IMR-90 (cell line): ENCODE measurements around the gene MCM3AP. TPM values are rescaled to one million over a fixed set of nuclear protein-coding genes. Genes with fewer than 3 reads are reported as not detected.

Experiments used
- ATAC-seq: fragments of 200-7000 bp; cut with Tn5 transposase; 2 replicates; pipeline ENCODE4 v1.9.1; 2020; ENCODE audit warnings: low read depth, mild to moderate bottlenecking, moderate library complexity
- BruUV-seq: library from RNA; stranded (reverse); fragments of 400-500 nt; replicated peaks from 2 replicates; lab custom pipeline; 2021; lab: Mats Ljungman, UMichigan
- CTCF ChIA-PET: fragments of 300-600 bp; formaldehyde crosslinking; extraction: SDS; loops from one replicate; lab custom pipeline; 2021; ENCODE audit warnings: antibody characterized with exemption; lab: Yijun Ruan, JAX
- POLR2A ChIA-PET: fragments of 300-600 bp; sonication (Branson Sonifier 250); formaldehyde crosslinking; loops from one replicate; lab custom pipeline; 2022; ENCODE audit warnings: antibody characterized with exemption; ENCODE audit not compliant: unreplicated experiment; lab: Charles Lee
- DNase-seq: peaks from one replicate; pipeline ENCODE4 v3.0.0; 2013
- H2AFZ ChIP-seq: replicated peaks from 2 replicates; pipeline ENCODE3; 2013; ENCODE audit warnings: low read length, mild to moderate bottlenecking; ENCODE audit not compliant: poor library complexity
- H2AK5ac ChIP-seq: 2 replicates; pipeline ENCODE4 v1.6.1; 2013; ENCODE audit warnings: low read depth, low read length, inconsistent platforms
- H2AK9ac ChIP-seq: replicated peaks from 2 replicates; pipeline ENCODE3; 2013; ENCODE audit warnings: mild to moderate bottlenecking, low read depth, low read length, moderate library complexity; ENCODE audit not compliant: poor library complexity
- H2BK120ac ChIP-seq: 2 replicates; pipeline ENCODE4 v1.6.1; 2013; ENCODE audit warnings: low read depth, low read length, inconsistent platforms
- H2BK15ac ChIP-seq: 3 replicates; pipeline ENCODE4 v1.6.1; 2013; ENCODE audit warnings: low read depth, low read length, inconsistent platforms
- H2BK20ac ChIP-seq: 2 replicates; pipeline ENCODE4 v1.6.1; 2013; ENCODE audit warnings: low read depth, mild to moderate bottlenecking, inconsistent platforms, low read length, moderate library complexity
- H2BK5ac ChIP-seq: 2 replicates; pipeline ENCODE4 v1.6.1; 2013; ENCODE audit warnings: mild to moderate bottlenecking, low read depth, low read length, inconsistent platforms; ENCODE audit not compliant: poor library complexity, severe bottlenecking
- H3K14ac ChIP-seq: replicated peaks from 2 replicates; pipeline ENCODE4 v1.6.1; 2013; ENCODE audit warnings: low read depth, low read length, inconsistent platforms
- H3K18ac ChIP-seq: 2 replicates; pipeline ENCODE4 v1.6.1; 2013; ENCODE audit warnings: low read depth, low read length, control low read depth
- H3K23ac ChIP-seq: 2 replicates; pipeline ENCODE4 v1.6.1; 2013; ENCODE audit warnings: low read depth, low read length, inconsistent platforms
- H3K27ac ChIP-seq: 2 replicates; pipeline ENCODE4 v1.5.1; 2013; ENCODE audit warnings: mild to moderate bottlenecking, control low read depth, low read length; ENCODE audit not compliant: insufficient read depth
- H3K27me3 ChIP-seq: 2 replicates; pipeline ENCODE4 v1.6.1; 2013; ENCODE audit warnings: low read length; ENCODE audit not compliant: control insufficient read depth, insufficient read depth
- H3K36me3 ChIP-seq: 2 replicates; pipeline ENCODE4 v1.6.1; 2013; ENCODE audit warnings: low read length, mixed read lengths; ENCODE audit not compliant: control insufficient read depth, insufficient read depth
- H3K4ac ChIP-seq: 2 replicates; pipeline ENCODE4 v1.6.1; 2013; ENCODE audit warnings: low read depth, low read length, inconsistent platforms
- H3K4me1 ChIP-seq: 2 replicates; pipeline ENCODE4 v1.6.1; 2013; ENCODE audit warnings: low read length, mixed read lengths; ENCODE audit not compliant: control insufficient read depth, insufficient read depth
- H3K4me2 ChIP-seq: 2 replicates; pipeline ENCODE4 v1.6.1; 2013; ENCODE audit warnings: low read depth, mild to moderate bottlenecking, control low read depth, low read length, moderate library complexity
- H3K4me3 ChIP-seq: 2 replicates; pipeline ENCODE4 v1.5.1; 2013; ENCODE audit warnings: low read depth, mild to moderate bottlenecking, control low read depth, low read length, moderate library complexity; ENCODE audit not compliant: insufficient read depth
- H3K56ac ChIP-seq: 2 replicates; pipeline ENCODE4 v1.6.1; 2013; ENCODE audit warnings: low read length, inconsistent platforms; ENCODE audit not compliant: insufficient read depth; ENCODE audit errors: extremely low read depth
- H3K79me1 ChIP-seq, 2 experiments: 2 replicates each; pipeline ENCODE4 v1.6.1; 2013; ENCODE audit warnings: low read length in 2 of 2, inconsistent platforms in 1 of 2, low read depth in 1 of 2
- H3K9ac ChIP-seq: 2 replicates; pipeline ENCODE4 v1.6.1; 2013; ENCODE audit warnings: low read depth, low read length, control low read depth
- H3K9me1 ChIP-seq: 2 replicates; pipeline ENCODE4 v1.6.1; 2013; ENCODE audit warnings: low read length, inconsistent platforms; ENCODE audit not compliant: insufficient read depth
- H3K9me3 ChIP-seq: 2 replicates; pipeline ENCODE4 v1.6.1; 2013; ENCODE audit warnings: low read length; ENCODE audit not compliant: control insufficient read depth, insufficient read depth
- H4K20me1 ChIP-seq: 2 replicates; pipeline ENCODE4 v1.6.1; 2013; ENCODE audit warnings: low read length, inconsistent platforms; ENCODE audit not compliant: insufficient read depth
- H4K5ac ChIP-seq: 2 replicates; pipeline ENCODE4 v1.6.1; 2013; ENCODE audit warnings: mild to moderate bottlenecking, low read depth, low read length, control low read depth
- H4K8ac ChIP-seq, 2 experiments: 2 replicates each; pipeline ENCODE4 v1.6.1; 2013; ENCODE audit warnings: low read depth in 2 of 2, low read length in 2 of 2, control low read depth in 1 of 2, inconsistent platforms in 1 of 2
- H4K91ac ChIP-seq: 2 replicates; pipeline ENCODE4 v1.6.1; 2013; ENCODE audit warnings: low read depth, low read length, inconsistent platforms; ENCODE audit not compliant: insufficient read depth
- MXI1 ChIP-seq: IDR thresholded peaks from 2 replicates; pipeline ENCODE4 v1.6.1; 2012; ENCODE audit warnings: low read depth, mild to moderate bottlenecking, low read length, moderate library complexity, borderline replicate concordance
- SMC3 ChIP-seq: fragments of 150-350 bp; IDR thresholded peaks from 2 replicates; pipeline ENCODE4 v1.6.1; 2016; ENCODE audit warnings: low read depth, mild to moderate bottlenecking, antibody characterized with exemption, low read length, moderate library complexity
- WGBS, 2 experiments: methylation state at CpG; one replicate each; pipeline versions ENCODE4 v1.1.5 to v1.1.7; 2013; ENCODE audit warnings: missing lambda C conversion rate in 2 of 2; ENCODE audit not compliant: insufficient read length in 1 of 2; ENCODE audit errors: extremely low coverage in 2 of 2; 5-methylcytosine and 5-hydroxymethylcytosine counted together
- dilution Hi-C: fragments of 300-500 bp; cut with HindIII; formaldehyde crosslinking; loops from one replicate; pipeline ENCODE4 v1.14.3; 2018; ENCODE audit warnings: low sequenced_read_pairs; ENCODE audit not compliant: unreplicated experiment
- in situ Hi-C: fragments of 300-500 bp; cut with MboI; formaldehyde crosslinking; loops from 3 replicates; pipeline ENCODE4 v1.14.3; 2019; ENCODE audit warnings: low sequenced_read_pairs, inconsistent platforms, mixed read lengths
- intact Hi-C: fragments of 100-400 bp; cut with micrococcal nuclease; formaldehyde crosslinking; loops from 2 replicates; pipeline ENCODE4 v1.10.0; 2022
- polyA plus RNA-seq, 3 experiments: library from polyadenylated mRNA; depleted of rRNA; stranded (reverse); fragments of >200 nt; gene quantifications; 2 replicates each; pipeline ENCODE4 v1.2.3, GENCODE V29; 2012; ENCODE audit warnings: low replicate concordance in 1 of 3
- total RNA-seq: library from RNA; depleted of rRNA; stranded (reverse); fragments of >200 nt; gene quantifications from 2 replicates; pipeline ENCODE4 v1.2.3, GENCODE V29; 2012
- TF ChIP-seq, protein P1 (sequence below): conservative IDR thresholded peaks from 2 replicates; pipeline ENCODE4 v1.5.1; 2012; ENCODE audit warnings: mild to moderate bottlenecking, low read depth, low read length, improper control_type of control experiment
- TF ChIP-seq, protein P2 (sequence below): fragments of 150-350 bp; IDR thresholded peaks from 2 replicates; pipeline ENCODE4 v1.6.1; 2016; ENCODE audit warnings: low read depth, mild to moderate bottlenecking, low read length, moderate library complexity, borderline replicate concordance

Gene MCM3AP
- total and polyA plus RNA-seq, 2 of the 4 experiments (the other 2 are of a cell fraction): 46.5 to 63.1 TPM

- H3K4me3 ChIP-seq: peak overlapping the region; percentile 85
- H3K56ac ChIP-seq: peak overlapping the region; percentile 73
- POLR2A ChIA-PET: no interaction called here
- H2BK120ac ChIP-seq: no peak overlapping the region
- WGBS, 2 experiments: 1% methylated on average over 44 of the region's 98 CpGs; no CpG with 5 or more reads in 1 of the 2 experiments
- H3K14ac ChIP-seq: peak overlapping the region; percentile 64
- peak overlapping the region; percentile 71 for H2AK5ac ChIP-seq
- no peaks in the 10 kb centered on the region for H3K27me3 ChIP-seq
- no peak overlapping the region for H4K5ac ChIP-seq
- H3K9ac ChIP-seq: peak overlapping the region; percentile 85
- peaks cover 20 to 60% of the 10 kb centered on the region in 2 experiments for H3K79me1 ChIP-seq
- no peaks in the 10 kb centered on the region for H3K9me3 ChIP-seq
- H2AFZ ChIP-seq: peak overlapping the region; percentile 91
- dilution Hi-C loops (no loop called here), in situ Hi-C loops (no loop called here), intact Hi-C loops (loop anchor here (1.0 to 10.0 kb wide), 2 partner anchors 39 to 350 kb away; partner anchors contain the start of gene MCM3AP)
- no peak overlapping the region for H2BK20ac ChIP-seq
- peaks cover 6% of the 10 kb centered on the region for H3K9me1 ChIP-seq
- H4K20me1 ChIP-seq: peaks cover 13% of the 10 kb centered on the region
- H3K27ac ChIP-seq: peak overlapping the region; percentile 76
- no peak overlapping the region for H3K18ac ChIP-seq
- peak; percentile 5; the same call in 1 of the 2 replicates for TF ChIP-seq SMC3
- peak; percentile 13; the same call in 1 of the 2 replicates for TF ChIP-seq MXI1
- TF ChIP-seq, protein P1, sequence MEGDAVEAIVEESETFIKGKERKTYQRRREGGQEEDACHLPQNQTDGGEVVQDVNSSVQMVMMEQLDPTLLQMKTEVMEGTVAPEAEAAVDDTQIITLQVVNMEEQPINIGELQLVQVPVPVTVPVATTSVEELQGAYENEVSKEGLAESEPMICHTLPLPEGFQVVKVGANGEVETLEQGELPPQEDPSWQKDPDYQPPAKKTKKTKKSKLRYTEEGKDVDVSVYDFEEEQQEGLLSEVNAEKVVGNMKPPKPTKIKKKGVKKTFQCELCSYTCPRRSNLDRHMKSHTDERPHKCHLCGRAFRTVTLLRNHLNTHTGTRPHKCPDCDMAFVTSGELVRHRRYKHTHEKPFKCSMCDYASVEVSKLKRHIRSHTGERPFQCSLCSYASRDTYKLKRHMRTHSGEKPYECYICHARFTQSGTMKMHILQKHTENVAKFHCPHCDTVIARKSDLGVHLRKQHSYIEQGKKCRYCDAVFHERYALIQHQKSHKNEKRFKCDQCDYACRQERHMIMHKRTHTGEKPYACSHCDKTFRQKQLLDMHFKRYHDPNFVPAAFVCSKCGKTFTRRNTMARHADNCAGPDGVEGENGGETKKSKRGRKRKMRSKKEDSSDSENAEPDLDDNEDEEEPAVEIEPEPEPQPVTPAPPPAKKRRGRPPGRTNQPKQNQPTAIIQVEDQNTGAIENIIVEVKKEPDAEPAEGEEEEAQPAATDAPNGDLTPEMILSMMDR: peak; percentile 23; the same call in 1 of the 2 replicates
- TF ChIP-seq, protein P2, sequence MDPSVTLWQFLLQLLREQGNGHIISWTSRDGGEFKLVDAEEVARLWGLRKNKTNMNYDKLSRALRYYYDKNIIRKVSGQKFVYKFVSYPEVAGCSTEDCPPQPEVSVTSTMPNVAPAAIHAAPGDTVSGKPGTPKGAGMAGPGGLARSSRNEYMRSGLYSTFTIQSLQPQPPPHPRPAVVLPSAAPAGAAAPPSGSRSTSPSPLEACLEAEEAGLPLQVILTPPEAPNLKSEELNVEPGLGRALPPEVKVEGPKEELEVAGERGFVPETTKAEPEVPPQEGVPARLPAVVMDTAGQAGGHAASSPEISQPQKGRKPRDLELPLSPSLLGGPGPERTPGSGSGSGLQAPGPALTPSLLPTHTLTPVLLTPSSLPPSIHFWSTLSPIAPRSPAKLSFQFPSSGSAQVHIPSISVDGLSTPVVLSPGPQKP: no peak
- peaks cover 11% of the 10 kb centered on the region for H3K4me1 ChIP-seq
- peak overlapping the region; percentile 63; the same call in 1 of the 2 replicates for H4K91ac ChIP-seq
- H4K8ac ChIP-seq: peak overlapping the region in 1 of 2 experiments; percentile 79; a peak in 2 of 4 replicates
- peak; percentile 84 for ATAC-seq
- H3K23ac ChIP-seq: 0 out of 2 replicates have a peak overlapping the region, but pooled peaks have one; percentile 18
- CTCF ChIA-PET: no interaction called here
- DNase-seq: peak; percentile 70
- no peak overlapping the region for H2BK15ac ChIP-seq
- peak overlapping the region; percentile 96 for H3K4me2 ChIP-seq
- peak overlapping the region; percentile 98 for H2AK9ac ChIP-seq
- peak overlapping the region; percentile 85 for H2BK5ac ChIP-seq
- no TSS peak for BruUV-seq
- peak overlapping the region; percentile 87 for H3K4ac ChIP-seq
- peaks cover 5% of the 10 kb centered on the region for H3K36me3 ChIP-seq
These were observed 39.1 kb upstream of the MCM3AP start for GRCh38 chr21:46324390-46325072.
